ENCODE data around the gene LANCL2.

- TF ChIP-seq POLR2A (IDR thresholded peaks at IDR 0.05): no peak
- TF ChIP-seq CTCF (IDR thresholded peaks at IDR 0.05): no peak
These were observed 62.2 kb downstream of the LANCL2 start for GRCh38 chr7:55427342-55427741.
